ENCODE results near the gene CLDN9. TPM values are rescaled to one million over a fixed set of nuclear protein-coding genes. Genes with fewer than 3 reads are reported as not detected.

Gene CLDN9
- polyA plus RNA-seq, 2 of the 4 experiments (the other 2 are of a cell fraction) = 0.03 to 0.06 TPM

GRCh38 chr16:3022684-3023414, 10.1 kb downstream of the CLDN9 start (continued):
- TF ChIP-seq E2F6 (IDR thresholded peaks at IDR 0.05; ENCODE audit: borderline replicate concordance, low read depth) (0 out of 2 replicates have a peak, but pooled peaks have one; percentile 35), FOSB (CRISPR knock-in tag; IDR thresholded peaks at IDR 0.05) (0 out of 2 replicates have a peak, but pooled peaks have one; percentile 75), JUN (IDR thresholded peaks at IDR 0.05) (peak in 1 of 2 experiments; percentile 62; a peak in 4 of 5 replicates), REST (IDR thresholded peaks at IDR 0.05) (0 out of 2 replicates have a peak, but pooled peaks have one; percentile 19), HOXA7 (CRISPR knock-in tag; IDR thresholded peaks at IDR 0.05) (no peak; the same call in 1 of the 2 replicates), BCL3 (IDR thresholded peaks at IDR 0.05) (peak; percentile 26; the same call in 1 of the 3 replicates), POLR2AphosphoS2 (conservative IDR thresholded peaks at IDR 0.05; ENCODE audit: low read length) (peak; percentile 20; the same call in 1 of the 2 replicates), POLR2A (IDR thresholded peaks at IDR 0.05; ENCODE audit: low read length) (peak; percentile 32; the same call in 1 of the 2 replicates), USF2 (IDR thresholded peaks at IDR 0.05) (no peak)

- Histone ChIP-seq H3K4me2 (peak overlapping the region; percentile 89), H3K4me3 (peak overlapping the region; percentile 93), H3K4me1 (peaks cover 30% of the 10 kb centered on the region), H3K27ac (peak overlapping the region; percentile 98 to 100), H3K9me3 (no peaks in the 10 kb centered on the region)
- FAIRE-seq = no peak
- DNase-seq (ENCODE audit: low read depth in 1 of 2, low spot score in 1 of 2) = peak in 1 of 2 experiments; percentile 51
- ChIA-PET CTCF (interaction anchor here (0.7 to 6.6 kb wide), 6 partner anchors 8 to 126 kb away, joined by 3 to 112 read pairs (median 5); no protein-coding TSS in a partner anchor), POLR2A (interaction anchor here (0.9 to 6.2 kb wide), 4 partner anchors 8 to 20 kb away, joined by 3 to 107 read pairs (median 4); no protein-coding TSS in a partner anchor)
- peak; percentile 1 for TF ChIP-seq ZFP36 (IDR thresholded peaks at IDR 0.05; ENCODE audit: borderline replicate concordance, partially characterized antibody)
- TF ChIP-seq HOXA7 (CRISPR knock-in tag; IDR thresholded peaks at IDR 0.05) = 0 out of 2 replicates have a peak, but pooled peaks have one; percentile 73
- TF ChIP-seq E2F6 (IDR thresholded peaks at IDR 0.05; ENCODE audit: borderline replicate concordance, low read depth) = no peak
- 0 out of 2 replicates have a peak, but pooled peaks have one; percentile 1 for TF ChIP-seq REST (IDR thresholded peaks at IDR 0.05)
- TF ChIP-seq MYC (IDR thresholded peaks at IDR 0.05; ENCODE audit: borderline replicate concordance, low read length) = no peak
- no peak for TF ChIP-seq HOXB13 (CRISPR knock-in tag; IDR thresholded peaks at IDR 0.05; ENCODE audit: low read depth)
- TF ChIP-seq PBX3 (IDR thresholded peaks at IDR 0.05) = peak; percentile 83
- 0 out of 4 replicates have a peak, but pooled peaks of 1 of the 2 experiments have one; percentile 1 for TF ChIP-seq CEBPB (IDR thresholded peaks at IDR 0.05)
- TF ChIP-seq TFCP2L1 (CRISPR knock-in tag; IDR thresholded peaks at IDR 0.05) = peak; percentile 58; the same call in 1 of the 2 replicates
- TF ChIP-seq HES2 (IDR thresholded peaks at IDR 0.05) = no peak
- TF ChIP-seq HMGXB4 (CRISPR knock-in tag; IDR thresholded peaks at IDR 0.05; ENCODE audit: borderline replicate concordance) = no peak
- 1% methylated on average over 6 of the region's 6 CpGs for WGBS (ENCODE audit: missing lambda C conversion rate)
- peak in 1 of 2 experiments; percentile 27; a peak in 3 of 6 replicates for ATAC-seq
Measured at GRCh38 chr16:3023415-3023668, 10.6 kb downstream of the CLDN9 start.

Measured in A549 (cell line).